BLaER1 treated with 17β-estradiol and CSF1 and Interleukin-3, amounts not matched to agents 10 nM and 100 nM (cell line): ENCODE measurements around the gene ARHGEF25.
"Not testable (repeated sequence)": the region's sequence is repeated elsewhere in the genome, so short reads cannot be mapped to it uniquely, and the experiment has no call there.

Experiments used
- H3K27ac ChIP-seq, 11 experiments: shearing (Covaris generic); formaldehyde crosslinking; 2 replicates each; pipeline ENCODE4 v1.8.1; 2022
- H3K27me3 ChIP-seq, 11 experiments: shearing (Covaris generic); formaldehyde crosslinking; 2 replicates each; pipeline ENCODE4 v1.8.1; 2022
- H3K36me3 ChIP-seq, 11 experiments: shearing (Covaris generic); formaldehyde crosslinking; 2 replicates each; pipeline ENCODE4 v1.8.1; 2022
- H3K4me1 ChIP-seq, 10 experiments: shearing (Covaris generic); formaldehyde crosslinking; 2 replicates each; pipeline ENCODE4 v1.8.1; 2022
- H3K4me2 ChIP-seq, 11 experiments: shearing (Covaris generic); formaldehyde crosslinking; 2 replicates each; pipeline ENCODE4 v1.8.1; 2022
- H3K4me3 ChIP-seq, 10 experiments: shearing (Covaris generic); formaldehyde crosslinking; 2 replicates each; pipeline ENCODE4 v1.8.1; 2022
- H3K9ac ChIP-seq, 11 experiments: shearing (Covaris generic); formaldehyde crosslinking; 2 replicates each; pipeline ENCODE4 v1.8.1; 2022
- H3K9me3 ChIP-seq, 11 experiments: shearing (Covaris generic); formaldehyde crosslinking; replicated peaks in 1 of 11; 2 replicates each; pipeline ENCODE4 v1.8.1; 2022
- H4K20me1 ChIP-seq, 11 experiments: shearing (Covaris generic); formaldehyde crosslinking; 2 replicates each; pipeline ENCODE4 v1.8.1; 2022
- Cebpa-rat ChIP-seq, 11 experiments: shearing (Covaris generic); IDR thresholded peaks; 2 replicates each; pipeline ENCODE4 v1.8.1; 2022

The ARHGEF25 gene

DNA sequence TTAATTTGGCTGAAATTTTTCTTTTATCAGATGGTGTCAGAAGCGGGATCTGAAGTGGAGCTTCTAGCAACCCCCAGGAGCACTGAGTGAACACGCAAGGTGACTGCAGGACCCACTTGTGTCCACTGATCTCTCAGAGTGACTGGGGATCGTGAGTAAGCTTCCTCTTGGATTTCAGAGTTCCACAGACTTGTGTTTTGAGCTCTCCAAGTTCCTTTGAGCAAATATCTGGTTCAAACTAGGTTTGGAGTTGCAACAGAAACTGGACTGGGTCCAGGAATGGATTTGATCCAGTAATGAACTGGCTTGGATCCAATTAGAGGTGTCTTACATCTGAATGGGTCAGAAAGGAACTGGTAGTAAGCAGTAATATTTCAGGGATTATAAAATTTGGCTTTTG, 46.5 kb downstream of the ARHGEF25 start:
- Histone ChIP-seq H3K4me3 (no peak overlapping the region), H3K27me3 (no peaks in the 10 kb centered on the region), H3K9ac (no peak overlapping the region), H4K20me1 (no peaks in the 10 kb centered on the region), H3K4me2 (no peak overlapping the region), H3K4me1 (no peaks in the 10 kb centered on the region), H3K27ac (no peak overlapping the region), H3K36me3 (no peaks in the 10 kb centered on the region), H3K9me3 (peaks cover 73 to 84% (median 77%) of the 10 kb centered on the region in 11 experiments)
- TF ChIP-seq Cebpa-rat (IDR thresholded peaks at IDR 0.05): no peak

DNA sequence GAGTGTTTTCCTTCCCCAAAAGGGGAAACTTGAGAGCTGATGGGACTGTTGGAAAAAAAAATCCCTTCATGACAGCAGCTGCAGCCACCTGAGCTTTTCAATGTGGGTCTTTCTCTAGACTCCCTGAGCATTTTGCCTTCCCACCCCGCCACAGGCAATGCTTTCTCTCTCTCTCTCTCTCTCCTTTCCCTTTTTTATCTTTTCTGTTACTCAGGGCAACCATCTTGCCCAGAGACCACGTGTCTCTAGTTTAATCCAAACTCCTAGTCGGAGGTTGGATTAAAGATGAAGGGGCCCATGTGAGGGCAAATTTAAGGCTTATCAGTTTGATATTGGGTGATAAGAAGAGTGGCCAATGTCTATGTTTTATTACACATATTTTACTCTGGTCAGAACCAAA, 47.7 kb downstream of the ARHGEF25 start:
- Histone ChIP-seq H4K20me1 (no peaks in the 10 kb centered on the region), H3K27ac (no peak overlapping the region), H3K9ac (no peak overlapping the region), H3K27me3 (no peaks in the 10 kb centered on the region), H3K36me3 (no peaks in the 10 kb centered on the region), H3K9me3 (peaks cover 73 to 84% (median 78%) of the 10 kb centered on the region in 11 experiments), H3K4me2 (no peak overlapping the region), H3K4me1 (no peaks in the 10 kb centered on the region), H3K4me3 (no peak overlapping the region)
- no peak for TF ChIP-seq Cebpa-rat (IDR thresholded peaks at IDR 0.05)

DNA sequence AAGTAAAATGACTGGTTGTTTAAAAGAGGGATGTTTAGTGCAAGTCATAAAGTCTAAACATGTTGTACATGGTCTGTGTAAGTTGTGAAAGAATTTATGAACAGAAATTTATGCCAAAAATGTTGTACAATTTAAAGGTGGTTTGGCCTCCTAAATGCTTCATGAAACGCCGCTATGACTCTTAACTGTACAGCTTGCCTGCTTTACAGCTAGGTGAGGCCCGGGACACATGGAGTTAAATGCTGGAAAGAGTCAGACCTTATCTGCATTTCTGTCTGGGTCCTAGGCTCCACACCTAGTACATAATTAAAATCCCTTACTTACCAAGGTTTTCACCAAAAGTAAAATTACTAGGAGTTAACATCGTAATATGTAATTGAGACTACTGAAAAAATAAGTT, 50.1 kb downstream of the ARHGEF25 start:
- no peak for TF ChIP-seq Cebpa-rat (IDR thresholded peaks at IDR 0.05)
- Histone ChIP-seq H3K27me3 (no peaks in the 10 kb centered on the region), H3K9ac (no peak overlapping the region), H3K4me1 (no peaks in the 10 kb centered on the region), H3K9me3 (peaks cover 68 to 78% (median 75%) of the 10 kb centered on the region in 11 experiments), H3K27ac (no peak overlapping the region), H3K4me3 (no peak overlapping the region), H3K4me2 (no peak overlapping the region), H4K20me1 (no peaks in the 10 kb centered on the region), H3K36me3 (no peaks in the 10 kb centered on the region)

DNA sequence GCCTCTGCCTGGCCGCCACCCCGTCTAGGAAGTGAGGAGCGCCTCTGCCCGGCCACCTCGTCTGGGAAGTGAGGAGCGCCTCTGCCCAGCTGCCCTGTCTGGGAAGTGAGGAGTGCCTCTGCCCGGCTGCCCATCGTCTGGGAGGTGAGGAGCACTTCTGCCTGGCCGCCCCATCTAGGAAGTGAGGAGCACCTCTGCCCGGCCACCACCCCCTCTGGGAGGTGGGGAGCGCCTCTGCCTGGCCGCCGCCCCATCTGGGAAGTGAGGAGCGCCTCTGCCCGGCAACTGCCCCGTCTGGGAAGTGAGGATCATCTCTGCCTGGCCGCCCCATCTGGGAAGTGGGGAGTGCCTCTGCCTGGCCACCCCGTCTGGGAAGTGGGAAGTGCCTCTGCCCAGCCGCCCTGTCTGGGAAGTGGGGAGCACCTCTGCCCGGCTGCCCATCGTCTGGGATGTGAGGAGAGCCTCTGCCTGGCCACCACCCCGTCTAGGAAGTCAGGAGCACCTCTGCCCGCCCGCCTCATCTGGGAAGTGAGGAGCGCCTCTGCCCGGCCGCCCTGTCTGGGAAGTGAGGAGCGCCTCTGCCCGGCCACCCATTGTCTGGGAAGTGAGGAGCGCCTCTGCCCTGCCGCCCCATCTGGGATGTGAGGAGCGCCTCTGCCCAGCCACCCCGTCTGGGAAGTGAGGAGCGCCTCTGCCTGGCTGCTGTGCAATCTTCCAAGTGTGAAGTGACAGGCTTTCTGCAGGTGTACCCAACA, 54.0 kb downstream of the ARHGEF25 start:
- H3K9ac ChIP-seq, H3K27ac ChIP-seq, H3K36me3 ChIP-seq, H3K4me3 ChIP-seq, H3K4me1 ChIP-seq, H4K20me1 ChIP-seq, H3K4me2 ChIP-seq, H3K27me3 ChIP-seq: not testable (repeated sequence)
- H3K9me3 ChIP-seq: peaks cover 49 to 57% (median 54%) of the 10 kb centered on the region in 11 experiments
